Measurements from ENCODE around the gene PSG5. TPM values are rescaled to one million over a fixed set of nuclear protein-coding genes. Genes with fewer than 3 reads are reported as not detected.
"Not testable (repeated sequence)": the region's sequence is repeated elsewhere in the genome, so short reads cannot be mapped to it uniquely, and the experiment has no call there.

PSG5 gene
- 64.3 and 73.3 TPM in 2 replicates for total RNA-seq (2014; rRNA removed; shearing (Covaris generic))

DNA sequence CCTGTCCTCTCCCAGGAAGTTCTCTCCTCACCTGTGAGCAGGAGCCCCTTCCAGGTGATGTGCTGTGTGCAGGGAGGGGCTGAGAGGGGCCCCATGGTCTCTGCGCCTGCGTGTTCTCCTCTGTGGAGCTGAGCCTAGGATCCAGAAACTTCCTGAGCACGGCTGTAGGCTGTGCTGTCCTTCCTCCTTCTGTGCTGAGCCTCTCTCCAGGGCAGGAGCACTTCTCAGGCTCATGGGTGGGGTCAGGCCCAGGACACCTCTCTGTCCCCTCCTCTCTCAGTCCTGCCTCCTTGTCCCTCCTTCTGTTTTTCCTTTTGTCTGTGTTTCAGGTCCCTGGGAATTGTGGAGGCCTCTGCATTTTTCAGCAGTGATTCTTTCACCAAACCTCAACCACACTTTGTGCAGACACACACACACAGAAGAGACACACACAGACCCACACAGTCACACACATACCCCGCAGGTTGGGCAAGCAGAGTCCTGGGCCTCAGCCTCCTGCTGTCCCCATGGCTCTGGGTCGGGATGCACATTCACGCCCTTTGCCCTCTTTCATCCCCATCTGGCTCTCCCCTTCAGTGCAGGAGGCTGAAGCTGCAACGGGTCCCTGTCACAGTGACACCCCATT lies at the start of gene PSG5:
PSG5 (minus strand) TSS at position 226 of the 625 bp plus-strand sequence; CDS start at position 95, 131 bp downstream.
- DNase-seq (ENCODE audit: low spot score); in situ Hi-C loops (cut with HindIII; ENCODE audit: low sequenced_read_pairs): not testable (repeated sequence)

DNA sequence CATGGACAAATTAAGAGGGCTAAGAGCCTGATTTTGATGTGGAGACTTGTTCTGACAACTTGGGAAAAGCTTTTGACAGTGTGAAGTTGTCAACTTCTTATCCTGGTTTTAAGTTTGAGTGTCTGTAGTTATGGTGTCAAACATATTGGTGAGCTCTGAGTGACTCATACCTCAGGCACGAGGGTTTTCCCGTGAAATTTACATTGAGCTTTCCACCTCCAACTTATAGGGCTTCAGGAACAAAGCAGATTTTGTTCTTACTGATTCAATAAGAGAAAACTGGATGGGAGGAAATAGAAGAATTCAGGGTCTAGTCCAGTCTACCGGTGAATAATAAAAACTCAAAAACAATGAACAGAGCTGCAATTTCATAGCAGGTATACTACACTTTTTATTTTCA lies 49.4 kb upstream of the PSG5 start:
- DNase-seq (ENCODE audit: low spot score); in situ Hi-C loops (cut with HindIII; ENCODE audit: low sequenced_read_pairs): not testable (repeated sequence)

DNA sequence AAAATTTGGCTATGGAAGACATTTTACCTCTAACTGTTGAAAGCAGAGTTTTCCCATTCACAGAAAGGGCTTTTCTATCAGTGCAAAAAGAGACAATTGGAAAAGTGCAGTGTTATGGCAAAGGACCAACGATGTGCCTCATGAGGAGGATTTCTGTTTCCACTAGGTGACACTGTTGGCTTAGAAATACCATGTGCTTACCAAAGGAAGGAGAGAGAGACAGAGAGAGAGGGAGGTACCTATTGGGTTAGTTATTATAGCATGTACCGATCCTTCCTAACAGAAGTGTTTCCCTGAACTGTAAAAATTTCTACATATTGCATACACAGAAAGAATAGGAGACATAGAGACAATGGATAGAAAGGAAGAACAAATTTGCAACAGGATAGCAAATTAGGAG lies 43.0 kb upstream of the PSG5 start:
- in situ Hi-C loops (cut with HindIII; ENCODE audit: low sequenced_read_pairs) = no loop called here
- DNase-seq (ENCODE audit: low spot score) = peak; percentile 47

DNA sequence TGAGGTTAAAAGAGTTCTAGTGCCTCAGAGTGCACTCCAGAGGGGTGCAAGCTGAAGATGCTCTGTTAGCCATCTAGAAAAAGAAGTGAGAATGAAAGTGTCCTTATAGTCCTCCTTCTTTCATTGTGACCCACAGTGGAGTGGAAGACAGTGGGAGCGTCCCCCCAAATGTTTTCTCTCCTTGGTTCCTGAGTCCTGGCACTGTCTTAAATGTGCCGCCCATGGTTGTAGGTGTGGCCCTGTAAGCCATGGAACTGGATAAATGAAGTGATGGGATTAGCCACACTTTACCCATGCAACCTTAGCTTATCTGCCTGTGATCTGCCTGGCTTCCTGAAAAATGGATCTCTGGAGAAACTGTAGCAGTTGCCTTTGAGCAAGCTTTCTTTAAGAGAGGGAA lies 42.4 kb upstream of the PSG5 start:
- in situ Hi-C loops (cut with HindIII; ENCODE audit: low sequenced_read_pairs); DNase-seq (ENCODE audit: low spot score): not testable (repeated sequence)

DNA sequence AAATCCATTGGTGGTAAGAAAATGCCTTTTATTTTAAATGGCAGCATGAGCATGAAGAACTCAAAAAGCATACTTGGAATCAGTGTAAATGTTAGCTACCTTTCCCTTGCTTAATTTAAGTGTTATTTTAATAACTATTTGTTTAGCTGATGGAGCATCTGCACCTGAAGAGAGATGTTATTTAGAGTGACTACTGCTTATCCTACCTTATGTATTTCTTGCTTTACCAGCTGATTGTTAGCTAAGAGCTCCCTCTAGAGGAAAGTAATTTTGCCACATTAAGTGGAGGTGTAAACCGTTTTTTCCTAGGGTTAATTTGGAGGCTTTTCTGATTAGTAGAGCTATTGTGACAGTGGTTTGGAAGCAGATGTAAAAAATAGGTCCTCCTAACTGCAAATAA lies 40.6 kb upstream of the PSG5 start:
- in situ Hi-C loops (cut with HindIII; ENCODE audit: low sequenced_read_pairs); DNase-seq (ENCODE audit: low spot score): not testable (repeated sequence)

DNA sequence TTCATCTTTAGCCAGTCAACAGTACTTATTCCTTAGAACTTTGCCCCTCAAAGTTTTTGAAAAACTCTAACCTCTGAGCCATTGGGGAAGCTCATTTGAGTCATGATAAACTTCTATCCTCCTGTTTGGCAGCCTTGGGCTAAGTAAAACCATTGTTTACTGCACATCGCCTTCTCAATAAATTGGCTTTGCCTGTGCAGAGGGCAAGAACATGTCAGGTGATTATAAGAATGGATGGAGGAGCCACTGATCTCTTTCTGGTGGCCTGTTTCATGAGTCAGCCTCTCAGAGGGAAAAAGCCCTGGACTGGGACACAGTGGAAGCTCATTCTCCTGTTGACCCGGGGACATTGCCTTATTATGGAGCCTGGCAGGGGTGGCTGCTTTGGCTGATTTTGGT lies 38.5 kb upstream of the PSG5 start:
- DNase-seq (ENCODE audit: low spot score) = peak; percentile 67
- in situ Hi-C loops (cut with HindIII; ENCODE audit: low sequenced_read_pairs) = no loop called here

DNA sequence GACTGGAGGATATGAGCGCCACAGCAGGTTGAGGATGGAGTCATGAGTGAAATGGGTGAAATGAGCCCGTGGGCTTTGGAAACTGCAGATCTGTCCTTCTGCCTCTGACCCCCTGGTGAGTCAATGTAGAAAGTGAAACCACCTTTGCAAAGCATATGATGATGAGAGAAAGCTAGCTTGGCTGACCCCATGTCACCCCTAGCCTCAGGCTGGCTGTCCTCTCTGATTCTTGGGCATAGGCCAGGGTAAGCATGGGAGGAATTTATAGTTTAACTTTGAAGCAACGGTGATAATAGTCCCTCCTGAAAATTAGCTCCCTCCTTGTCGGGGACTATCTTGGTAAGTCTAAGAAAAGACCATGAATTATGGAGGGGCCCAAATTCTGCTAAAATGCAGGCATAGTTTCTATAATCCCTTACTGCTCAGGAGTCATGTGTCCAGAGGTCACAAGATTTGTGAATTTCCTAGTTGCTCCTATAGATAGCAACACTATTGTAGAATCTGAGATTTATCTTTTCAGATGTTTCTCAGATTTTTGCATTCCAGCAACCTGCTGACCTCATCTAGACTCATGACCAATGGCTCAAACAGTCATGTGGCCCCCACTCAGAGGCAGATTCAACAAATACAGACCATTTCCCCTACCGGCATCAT lies 38.0 kb upstream of the PSG5 start:
- peak; percentile 75 for DNase-seq (ENCODE audit: low spot score)
- in situ Hi-C loops (cut with HindIII; ENCODE audit: low sequenced_read_pairs) = not testable (repeated sequence)

DNA sequence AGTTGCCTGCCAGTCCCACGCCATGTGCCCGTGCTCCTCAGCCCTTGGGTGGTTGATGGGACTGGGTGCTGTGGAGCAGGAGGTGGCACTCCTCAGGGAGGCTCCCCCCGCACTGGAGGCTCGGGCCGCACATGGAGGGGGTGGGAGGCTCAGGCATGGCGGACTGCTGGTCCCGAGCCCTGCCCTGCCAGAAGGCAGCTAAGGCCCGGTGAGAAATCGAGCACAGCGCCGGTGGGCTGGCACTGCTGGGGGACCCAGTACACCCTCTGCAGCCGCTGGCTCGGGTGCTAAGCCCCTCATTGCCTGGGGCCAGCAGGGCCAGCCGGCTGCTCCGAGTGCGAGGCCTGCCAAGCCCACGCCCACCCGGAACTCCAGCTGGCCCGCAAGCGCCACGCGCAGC lies 35.6 kb upstream of the PSG5 start:
- in situ Hi-C loops (cut with HindIII; ENCODE audit: low sequenced_read_pairs); DNase-seq (ENCODE audit: low spot score): not testable (repeated sequence)

DNA sequence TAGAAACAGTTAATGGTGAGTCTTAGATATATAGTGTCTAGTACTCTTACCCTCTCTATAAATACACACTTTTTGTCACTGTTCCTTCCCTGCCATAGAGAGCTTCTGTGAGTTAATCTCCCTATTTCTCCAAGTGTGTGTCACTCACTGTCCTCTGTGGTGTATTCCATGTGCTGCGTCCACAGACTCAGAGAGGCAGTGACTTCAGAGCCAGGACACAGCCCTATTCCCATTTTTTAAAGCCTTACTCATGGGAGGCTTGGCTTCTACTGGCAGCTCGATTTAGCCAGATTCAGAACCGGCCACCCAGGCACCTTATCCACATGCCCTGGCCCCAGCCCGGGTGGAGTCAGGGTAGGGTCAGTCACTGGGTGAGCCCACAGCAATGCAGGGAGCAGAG lies 32.8 kb upstream of the PSG5 start:
- DNase-seq (ENCODE audit: low spot score); in situ Hi-C loops (cut with HindIII; ENCODE audit: low sequenced_read_pairs): not testable (repeated sequence)

DNA sequence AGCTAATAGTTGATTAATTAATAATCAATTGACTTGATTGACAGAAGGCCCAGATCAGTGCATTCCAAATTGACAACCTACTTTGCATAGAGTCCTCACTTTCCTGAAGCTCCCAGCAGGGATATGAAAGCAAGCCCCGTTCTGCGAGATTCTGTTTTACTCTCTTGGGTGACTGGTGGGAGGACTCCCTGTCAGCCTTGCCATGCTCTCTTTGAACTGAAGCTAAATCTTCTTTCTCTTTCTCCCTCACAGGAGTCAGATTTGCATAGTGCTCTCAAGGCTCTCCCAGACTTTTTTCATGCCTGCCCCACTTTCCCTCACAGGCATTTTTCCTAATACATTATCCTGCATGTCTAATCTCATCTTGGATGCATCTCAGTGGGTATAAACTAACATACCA lies 29.5 kb upstream of the PSG5 start:
- in situ Hi-C loops (cut with HindIII; ENCODE audit: low sequenced_read_pairs); DNase-seq (ENCODE audit: low spot score): not testable (repeated sequence)

DNA sequence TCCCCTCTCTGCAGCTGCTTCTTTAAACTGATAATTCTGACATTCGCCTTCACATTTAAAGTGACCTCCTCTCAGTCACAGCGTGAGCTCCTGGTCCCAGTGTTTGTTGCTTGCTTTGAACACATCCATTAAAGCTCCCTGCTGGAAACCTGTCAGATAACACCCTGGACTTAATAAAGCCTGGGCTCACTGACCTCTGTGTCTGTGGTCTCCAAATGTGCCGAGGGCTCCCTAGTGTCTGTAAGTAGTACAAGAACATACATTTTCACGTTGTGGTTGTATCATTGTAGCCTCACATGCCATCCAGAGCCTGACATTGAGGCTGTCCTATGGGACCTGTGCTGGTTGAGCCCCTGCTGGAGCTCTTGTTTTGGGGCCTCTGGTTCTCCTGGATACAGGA lies 21.7 kb upstream of the PSG5 start:
- in situ Hi-C loops (cut with HindIII; ENCODE audit: low sequenced_read_pairs) = no loop called here
- peak; percentile 50 for DNase-seq (ENCODE audit: low spot score)

DNA sequence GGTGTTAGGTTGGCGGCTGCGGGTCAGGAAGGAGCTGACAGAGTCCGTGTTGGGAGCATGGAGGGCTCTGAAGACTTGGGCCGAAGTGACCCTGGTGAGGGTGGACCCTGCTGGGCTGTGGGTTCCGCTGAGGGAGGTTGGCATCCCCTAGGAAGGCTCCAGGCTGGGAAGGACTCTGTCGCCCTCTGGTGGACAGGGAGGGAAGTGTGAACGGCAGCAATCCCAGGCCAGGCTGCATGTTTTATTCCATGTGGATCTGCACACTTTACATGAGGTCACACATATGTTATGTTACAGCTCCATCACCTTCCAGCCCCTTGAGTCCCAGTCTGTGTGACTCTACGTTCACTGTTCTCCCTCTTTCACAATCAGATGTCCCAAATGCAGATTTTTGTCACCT lies 20.8 kb upstream of the PSG5 start:
- DNase-seq (ENCODE audit: low spot score); in situ Hi-C loops (cut with HindIII; ENCODE audit: low sequenced_read_pairs): not testable (repeated sequence)

DNA sequence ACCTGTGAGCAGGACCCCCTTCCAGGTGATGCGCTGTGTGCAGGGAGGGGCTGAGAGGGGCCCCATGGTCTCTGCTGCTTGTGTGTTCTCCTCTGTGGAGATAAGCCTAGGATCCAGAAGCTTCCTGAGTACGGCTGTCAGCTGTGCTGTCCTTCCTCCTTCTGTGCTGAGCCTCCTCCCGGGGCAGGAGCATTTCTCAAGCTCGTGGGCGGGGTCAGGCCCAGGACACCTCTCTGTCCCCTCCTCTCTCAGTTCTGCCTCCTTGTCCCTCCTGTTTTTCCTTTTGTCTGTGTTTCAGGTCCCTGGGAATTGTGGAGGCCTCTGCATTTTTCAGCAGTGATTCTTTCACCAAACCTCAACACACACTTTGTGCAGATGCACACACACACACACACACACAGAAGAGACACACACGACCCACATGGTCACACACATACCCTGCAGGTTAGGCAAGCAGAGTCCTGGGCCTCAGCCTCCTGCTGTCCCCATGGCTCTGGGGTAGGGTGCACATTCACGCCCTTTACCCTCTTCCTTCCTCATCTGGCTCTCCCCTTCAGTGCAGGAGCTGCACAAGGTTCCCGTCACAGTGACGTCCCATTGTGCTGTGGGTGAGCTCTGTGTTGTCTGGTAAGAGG lies 19.3 kb upstream of the PSG5 start, which contains the start of gene PSG4:
PSG4 (minus strand) TSS at position 168 of the 635 bp plus-strand sequence; CDS start at position 66, 102 bp downstream.
- DNase-seq (ENCODE audit: low spot score); in situ Hi-C loops (cut with HindIII; ENCODE audit: low sequenced_read_pairs): not testable (repeated sequence)

DNA sequence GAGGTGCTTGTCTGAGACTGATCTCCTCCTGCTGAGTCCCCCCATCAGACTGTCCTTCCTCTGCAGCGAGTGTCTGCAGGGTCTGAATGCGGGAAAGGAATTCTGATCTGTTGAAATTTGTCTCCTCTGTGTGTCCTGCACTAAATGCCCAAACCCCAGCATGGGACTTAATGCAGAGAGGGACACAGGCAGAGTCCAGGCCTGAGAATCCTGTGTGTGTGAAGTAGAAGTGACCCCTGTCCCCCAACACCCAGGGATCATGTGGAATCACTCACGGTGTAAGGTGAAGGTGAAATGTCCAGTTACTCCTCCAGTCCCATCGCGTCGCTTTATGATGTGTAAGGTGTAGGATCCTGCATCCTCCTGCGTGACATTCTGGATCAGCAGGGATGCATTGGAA lies 17.3 kb upstream of the PSG5 start:
- in situ Hi-C loops (cut with HindIII; ENCODE audit: low sequenced_read_pairs); DNase-seq (ENCODE audit: low spot score): not testable (repeated sequence)

DNA sequence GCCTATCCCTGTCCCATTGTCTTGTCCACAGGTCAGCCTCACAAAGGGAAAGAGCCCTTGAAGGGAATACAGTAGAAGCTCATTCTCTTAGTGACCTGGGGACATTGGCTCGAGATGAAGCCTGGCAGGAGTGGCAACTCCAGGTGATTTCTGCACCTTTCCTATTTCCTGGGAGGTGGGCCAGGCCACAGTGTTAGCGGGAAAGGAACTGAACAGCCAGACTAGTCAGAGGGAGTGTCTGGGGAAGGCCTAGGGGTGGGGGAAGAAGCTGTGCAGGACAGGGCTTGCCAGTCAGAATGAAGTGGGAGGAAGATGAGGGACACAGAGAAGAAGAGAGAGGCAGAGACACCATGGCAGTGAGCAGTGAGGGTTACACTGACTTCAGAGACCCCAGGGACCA lies 15.6 kb upstream of the PSG5 start:
- in situ Hi-C loops (cut with HindIII; ENCODE audit: low sequenced_read_pairs); DNase-seq (ENCODE audit: low spot score): not testable (repeated sequence)

DNA sequence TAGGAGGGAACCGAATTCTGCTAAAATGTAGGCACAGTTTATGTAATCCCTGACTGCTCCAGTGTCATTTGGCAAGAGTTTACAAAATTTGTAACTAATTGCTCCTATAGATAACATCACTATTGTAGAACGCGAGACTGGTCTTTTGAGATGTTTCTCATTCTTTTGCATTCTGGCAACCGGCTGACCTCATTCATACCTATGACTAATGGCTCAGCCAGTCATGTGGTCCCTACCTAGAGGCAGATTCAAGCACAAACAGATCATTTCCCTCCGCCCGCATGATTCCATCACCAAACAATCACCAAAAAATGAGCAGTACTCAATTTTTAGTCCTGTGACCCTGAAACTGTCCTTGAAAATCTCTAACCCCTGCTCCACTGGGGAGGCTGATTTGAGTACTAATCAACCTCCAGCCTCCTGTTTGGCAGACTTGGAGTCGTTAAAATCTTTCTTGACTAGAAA lies 15.0 kb upstream of the PSG5 start:
- DNase-seq (ENCODE audit: low spot score) = peak; percentile 42
- in situ Hi-C loops (cut with HindIII; ENCODE audit: low sequenced_read_pairs) = not testable (repeated sequence)

DNA sequence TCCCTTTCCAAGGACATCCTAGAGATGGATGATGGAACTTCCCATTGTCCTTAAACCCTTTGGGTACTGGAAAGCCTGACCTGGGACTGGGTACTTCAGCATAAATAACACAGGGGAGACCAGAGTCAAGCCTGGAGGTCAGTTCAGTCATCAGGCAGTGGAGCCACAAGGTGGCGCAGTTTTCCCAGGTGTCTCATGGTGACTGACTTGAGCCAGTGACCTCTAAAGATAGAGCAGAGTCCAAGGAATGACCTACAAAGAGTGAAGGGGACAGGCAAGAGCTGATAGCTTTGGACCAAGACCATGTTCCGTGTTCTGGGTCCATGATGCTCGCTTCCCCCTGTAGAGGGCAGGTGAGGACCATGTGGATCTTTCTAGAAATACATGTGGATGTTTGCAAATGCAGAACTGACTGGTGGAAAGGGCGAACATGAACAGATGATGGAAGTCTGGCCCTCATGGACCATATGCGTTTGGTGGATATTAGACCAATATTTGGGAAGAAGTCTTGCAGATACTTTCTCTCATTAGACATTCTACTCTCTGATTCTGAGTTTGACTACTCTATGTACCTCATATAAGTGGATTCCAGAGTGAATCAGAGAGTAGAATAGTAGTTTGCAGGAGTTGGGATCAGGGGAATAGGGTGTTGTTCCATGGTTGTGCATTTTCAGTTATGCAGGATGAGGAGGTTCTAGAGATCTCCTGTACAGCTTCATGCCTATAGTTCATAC lies 12.5 kb upstream of the PSG5 start:
- DNase-seq (ENCODE audit: low spot score); in situ Hi-C loops (cut with HindIII; ENCODE audit: low sequenced_read_pairs): not testable (repeated sequence)

DNA sequence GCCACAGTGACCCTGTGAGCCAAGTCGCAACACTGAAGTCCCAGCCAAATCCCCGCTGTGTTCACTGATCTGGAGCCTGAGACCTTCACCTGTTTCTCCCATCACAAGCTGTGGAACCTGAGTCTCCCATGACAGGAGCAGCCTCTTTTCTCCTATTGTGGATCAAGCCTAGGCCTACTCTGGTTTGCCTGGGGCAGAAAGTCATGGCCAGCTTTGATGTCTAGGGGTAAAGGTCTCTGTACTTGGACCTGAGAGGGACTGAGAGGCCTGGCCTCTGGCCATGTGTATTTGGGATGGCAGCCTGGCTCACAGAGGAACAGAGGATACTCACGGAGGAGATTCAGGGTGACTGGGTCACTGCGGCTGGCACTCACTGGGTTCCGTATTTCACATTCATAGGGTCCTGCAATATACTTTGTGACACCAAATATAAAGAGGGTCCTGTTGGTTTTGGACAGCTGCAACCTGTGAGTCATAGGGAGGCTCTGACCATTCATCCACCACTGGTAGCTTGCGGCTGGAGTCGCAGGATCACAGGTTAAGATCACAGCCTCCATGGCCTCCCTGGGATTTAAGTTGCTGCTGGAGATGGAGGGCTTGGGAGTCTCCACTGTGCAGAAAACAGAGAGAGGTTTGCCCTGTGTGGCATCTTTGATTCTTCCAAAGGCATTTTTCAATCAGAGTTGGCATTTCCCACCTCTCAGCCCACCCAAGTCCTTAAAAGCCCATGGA lies 11.5 kb upstream of the PSG5 start:
- in situ Hi-C loops (cut with HindIII; ENCODE audit: low sequenced_read_pairs); DNase-seq (ENCODE audit: low spot score): not testable (repeated sequence)

DNA sequence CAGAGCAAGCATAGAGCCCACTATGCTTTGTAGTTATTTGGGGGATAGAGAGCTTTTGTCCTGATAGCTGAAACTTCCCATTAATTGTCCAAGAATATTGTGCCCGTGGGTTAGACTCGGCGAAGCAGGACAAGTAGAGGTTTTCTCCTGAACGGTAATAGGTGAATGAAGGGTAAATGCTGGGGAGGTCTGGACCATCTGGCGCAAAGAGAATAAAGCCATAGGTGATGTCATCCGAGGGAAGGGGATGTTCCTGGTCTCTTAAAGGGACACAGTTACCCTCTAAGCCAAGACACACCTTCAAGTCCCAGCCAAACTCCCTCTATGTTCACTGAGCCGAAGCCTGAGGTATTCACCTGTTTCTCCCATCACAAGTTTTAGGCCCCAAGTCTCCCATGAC lies 8.1 kb upstream of the PSG5 start:
- DNase-seq (ENCODE audit: low spot score); in situ Hi-C loops (cut with HindIII; ENCODE audit: low sequenced_read_pairs): not testable (repeated sequence)

All from G401 (cell line).